ENCODE data around the gene SIGLEC6. TPM values are rescaled to one million over a fixed set of nuclear protein-coding genes. Genes with fewer than 3 reads are reported as not detected.

SIGLEC6 gene
- total and polyA plus RNA-seq, 2 experiments from 2014 or later, result not detected

DNA sequence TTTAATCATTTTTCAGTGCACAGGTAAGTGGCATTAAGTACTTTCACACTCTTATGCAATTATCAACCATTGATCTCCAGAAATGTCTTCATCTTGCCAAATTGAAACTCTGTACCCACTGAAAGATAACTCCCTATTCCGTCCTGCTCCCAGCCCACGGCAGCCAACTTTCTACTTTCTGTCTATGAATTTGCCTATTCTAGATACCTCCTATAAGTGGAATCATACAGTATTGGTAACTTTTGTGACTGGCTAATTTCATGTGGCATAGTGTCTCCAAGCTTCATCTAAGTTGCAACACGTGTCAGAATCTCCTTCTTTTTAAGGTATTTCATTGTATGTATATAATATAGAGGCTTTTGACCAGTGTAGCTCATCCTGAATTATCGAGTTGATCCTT, 58.9 kb downstream of the SIGLEC6 start:
- Histone ChIP-seq H3K27ac (no peak overlapping the region), H3K9me3 (ENCODE audit: low read depth) (no peaks in the 10 kb centered on the region), H3K79me2 (no peaks in the 10 kb centered on the region), H3K4me3 (no peak overlapping the region), H3K4me1 (ENCODE audit: insufficient read depth) (peaks cover 5% of the 10 kb centered on the region), H3K36me3 (replicated peaks; ENCODE audit: insufficient read depth, low read depth) (no peaks in the 10 kb centered on the region), H2AFZ (no peak overlapping the region), H4K20me1 (ENCODE audit: insufficient read depth, poor library complexity, severe bottlenecking) (no peaks in the 10 kb centered on the region), H3K27me3 (no peaks in the 10 kb centered on the region), H3K4me2 (no peak overlapping the region), H3K9me2 (replicated peaks; ENCODE audit: insufficient read depth) (no peaks in the 10 kb centered on the region)
- TF ChIP-seq EZH2phosphoT487 (IDR thresholded peaks at IDR 0.05; ENCODE audit: low read depth, severe bottlenecking, unreplicated experiment), result no peak
- TF ChIP-seq, protein P1, sequence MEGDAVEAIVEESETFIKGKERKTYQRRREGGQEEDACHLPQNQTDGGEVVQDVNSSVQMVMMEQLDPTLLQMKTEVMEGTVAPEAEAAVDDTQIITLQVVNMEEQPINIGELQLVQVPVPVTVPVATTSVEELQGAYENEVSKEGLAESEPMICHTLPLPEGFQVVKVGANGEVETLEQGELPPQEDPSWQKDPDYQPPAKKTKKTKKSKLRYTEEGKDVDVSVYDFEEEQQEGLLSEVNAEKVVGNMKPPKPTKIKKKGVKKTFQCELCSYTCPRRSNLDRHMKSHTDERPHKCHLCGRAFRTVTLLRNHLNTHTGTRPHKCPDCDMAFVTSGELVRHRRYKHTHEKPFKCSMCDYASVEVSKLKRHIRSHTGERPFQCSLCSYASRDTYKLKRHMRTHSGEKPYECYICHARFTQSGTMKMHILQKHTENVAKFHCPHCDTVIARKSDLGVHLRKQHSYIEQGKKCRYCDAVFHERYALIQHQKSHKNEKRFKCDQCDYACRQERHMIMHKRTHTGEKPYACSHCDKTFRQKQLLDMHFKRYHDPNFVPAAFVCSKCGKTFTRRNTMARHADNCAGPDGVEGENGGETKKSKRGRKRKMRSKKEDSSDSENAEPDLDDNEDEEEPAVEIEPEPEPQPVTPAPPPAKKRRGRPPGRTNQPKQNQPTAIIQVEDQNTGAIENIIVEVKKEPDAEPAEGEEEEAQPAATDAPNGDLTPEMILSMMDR (IDR thresholded peaks at IDR 0.05; ENCODE audit: poor library complexity), result no peak
- no peak for TF ChIP-seq EZH2 (IDR thresholded peaks at IDR 0.05; ENCODE audit: borderline replicate concordance)
- 26% methylated on average over 4 of the region's 4 CpGs for WGBS (ENCODE audit: low lambda C conversion rate, missing lambda C conversion rate)
- no peak for DNase-seq (ENCODE audit: low spot score)

DNA sequence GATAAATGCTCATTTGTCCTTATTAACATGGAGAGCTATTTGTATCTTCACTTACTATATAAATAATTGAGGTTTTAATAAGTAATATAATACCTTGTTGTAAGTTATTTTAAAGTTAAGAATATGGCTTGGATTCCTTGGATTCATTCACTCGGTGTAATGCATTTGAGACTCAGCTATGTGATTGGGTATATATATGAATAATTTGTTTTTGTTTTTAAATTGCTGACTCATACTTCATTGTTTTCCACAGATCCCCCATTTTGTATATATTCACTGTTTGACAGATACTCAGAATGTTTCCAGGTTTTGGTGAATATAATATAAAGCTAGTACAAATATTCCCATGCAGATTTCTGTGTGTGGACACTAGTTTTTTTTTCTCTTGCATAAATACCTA, 59.9 kb downstream of the SIGLEC6 start:
- TF ChIP-seq, protein P1 (IDR thresholded peaks at IDR 0.05; ENCODE audit: poor library complexity), result no peak
- TF ChIP-seq EZH2 (IDR thresholded peaks at IDR 0.05; ENCODE audit: borderline replicate concordance) (no peak), EZH2phosphoT487 (IDR thresholded peaks at IDR 0.05; ENCODE audit: low read depth, severe bottlenecking, unreplicated experiment) (no peak)

DNA sequence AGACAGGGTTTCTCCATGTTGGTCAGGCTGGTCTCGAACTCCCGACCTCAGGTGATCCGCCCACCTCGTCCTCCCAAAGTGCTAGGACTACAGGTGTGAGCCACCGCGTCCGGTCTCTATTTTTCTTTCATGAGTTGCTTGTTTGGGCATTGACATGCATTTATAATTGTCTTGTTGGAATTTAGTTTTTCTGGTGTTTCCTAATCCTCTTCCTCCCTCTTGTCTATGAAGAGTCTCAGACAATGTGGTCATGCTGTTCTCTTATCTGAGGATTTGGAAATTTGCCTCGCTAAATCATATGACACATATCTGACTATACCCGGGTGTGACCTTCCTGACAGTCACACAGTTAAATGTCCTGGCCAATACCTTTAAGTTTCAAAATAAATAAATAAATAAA, 60.5 kb downstream of the SIGLEC6 start:
- H2AFZ ChIP-seq, result no peak overlapping the region
- WGBS (ENCODE audit: low lambda C conversion rate, missing lambda C conversion rate), result 82% methylated on average over 7 of the region's 9 CpGs
- no peak overlapping the region for H3K27ac ChIP-seq
- no peak overlapping the region for H3K4me2 ChIP-seq
- no peaks in the 10 kb centered on the region for H3K9me3 ChIP-seq (ENCODE audit: low read depth)
- H3K27me3 ChIP-seq, result no peaks in the 10 kb centered on the region
- TF ChIP-seq, protein P1 (IDR thresholded peaks at IDR 0.05; ENCODE audit: poor library complexity), result no peak
- TF ChIP-seq EZH2 (IDR thresholded peaks at IDR 0.05; ENCODE audit: borderline replicate concordance), result no peak
- no peak for TF ChIP-seq EZH2phosphoT487 (IDR thresholded peaks at IDR 0.05; ENCODE audit: low read depth, severe bottlenecking, unreplicated experiment)
- no peaks in the 10 kb centered on the region for H3K9me2 ChIP-seq (replicated peaks; ENCODE audit: insufficient read depth)
- DNase-seq (ENCODE audit: low spot score), result no peak
- peaks cover 5% of the 10 kb centered on the region for H3K4me1 ChIP-seq (ENCODE audit: insufficient read depth)
- no peak overlapping the region for H3K4me3 ChIP-seq
- H3K79me2 ChIP-seq, result no peaks in the 10 kb centered on the region
- no peaks in the 10 kb centered on the region for H4K20me1 ChIP-seq (ENCODE audit: insufficient read depth, poor library complexity, severe bottlenecking)
- H3K36me3 ChIP-seq (replicated peaks; ENCODE audit: insufficient read depth, low read depth), result no peaks in the 10 kb centered on the region

More for the DNA sequence above, 59.9 kb downstream of the SIGLEC6 start:
- H3K36me3 ChIP-seq (replicated peaks; ENCODE audit: insufficient read depth, low read depth), result no peaks in the 10 kb centered on the region
- H3K27me3 ChIP-seq, result no peaks in the 10 kb centered on the region
- no peak overlapping the region for H2AFZ ChIP-seq
- no peak overlapping the region for H3K4me2 ChIP-seq
- no peaks in the 10 kb centered on the region for H3K9me2 ChIP-seq (replicated peaks; ENCODE audit: insufficient read depth)
- no peaks in the 10 kb centered on the region for H3K79me2 ChIP-seq
- H3K9me3 ChIP-seq (ENCODE audit: low read depth), result no peaks in the 10 kb centered on the region
- 94% methylated on average over 1 of the region's 1 CpG for WGBS (ENCODE audit: low lambda C conversion rate, missing lambda C conversion rate)
- H3K4me3 ChIP-seq, result no peak overlapping the region
- no peaks in the 10 kb centered on the region for H4K20me1 ChIP-seq (ENCODE audit: insufficient read depth, poor library complexity, severe bottlenecking)
- H3K27ac ChIP-seq, result no peak overlapping the region
- no peak for DNase-seq (ENCODE audit: low spot score)
- H3K4me1 ChIP-seq (ENCODE audit: insufficient read depth), result peaks cover 5% of the 10 kb centered on the region

DNA sequence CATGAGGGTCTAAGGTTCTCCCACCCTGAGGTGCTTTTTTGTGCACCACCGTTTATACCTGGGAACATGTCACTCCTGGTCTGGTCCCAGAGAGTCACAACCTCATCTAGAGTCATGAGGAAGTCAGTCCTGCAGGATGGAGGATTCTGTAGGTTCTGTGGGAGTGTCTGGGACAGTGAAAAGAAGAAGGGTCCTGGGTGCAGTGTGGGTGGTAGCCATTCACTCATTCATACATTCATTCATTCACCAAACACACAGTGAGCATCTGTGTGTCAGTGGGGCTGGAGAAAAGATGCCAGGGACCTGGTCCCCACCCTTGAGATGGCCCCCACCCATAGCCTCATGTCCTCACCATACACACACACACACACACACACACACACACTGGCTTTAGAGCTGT, 61.8 kb downstream of the SIGLEC6 start:
- WGBS (ENCODE audit: low lambda C conversion rate, missing lambda C conversion rate), result 56% methylated on average over 1 of the region's 1 CpG
- no peaks in the 10 kb centered on the region for H3K9me2 ChIP-seq (replicated peaks; ENCODE audit: insufficient read depth)
- TF ChIP-seq, protein P1 (IDR thresholded peaks at IDR 0.05; ENCODE audit: poor library complexity), result no peak
- TF ChIP-seq EZH2phosphoT487 (IDR thresholded peaks at IDR 0.05; ENCODE audit: low read depth, severe bottlenecking, unreplicated experiment), result no peak
- no peak for TF ChIP-seq EZH2 (IDR thresholded peaks at IDR 0.05; ENCODE audit: borderline replicate concordance)
- H4K20me1 ChIP-seq (ENCODE audit: insufficient read depth, poor library complexity, severe bottlenecking), result no peaks in the 10 kb centered on the region
- no peak for DNase-seq (ENCODE audit: low spot score)
- H2AFZ ChIP-seq, result no peak overlapping the region
- H3K4me2 ChIP-seq, result no peak overlapping the region
- H3K4me1 ChIP-seq (ENCODE audit: insufficient read depth), result peaks cover 5% of the 10 kb centered on the region
- H3K79me2 ChIP-seq, result no peaks in the 10 kb centered on the region
- H3K27ac ChIP-seq, result no peak overlapping the region
- H3K4me3 ChIP-seq, result no peak overlapping the region
- no peaks in the 10 kb centered on the region for H3K9me3 ChIP-seq (ENCODE audit: low read depth)
- H3K36me3 ChIP-seq (replicated peaks; ENCODE audit: insufficient read depth, low read depth), result no peaks in the 10 kb centered on the region
- H3K27me3 ChIP-seq, result peaks cover 5% of the 10 kb centered on the region
